Ishikawa (cell line): ENCODE measurements around the gene CDH2.

Experiments
- CEBPB ChIP-seq: IDR thresholded peaks from 2 replicates; pipeline ENCODE4 v1.6.1; 2012
- CREB1 ChIP-seq: IDR thresholded peaks from 2 replicates; pipeline ENCODE4 v1.6.1; 2012; ENCODE audit warnings: low read depth
- EP300 ChIP-seq: IDR thresholded peaks from 2 replicates; pipeline ENCODE4 v1.6.1; 2012; ENCODE audit warnings: borderline replicate concordance
- MAX ChIP-seq: IDR thresholded peaks from 2 replicates; pipeline ENCODE4 v1.6.1; 2012
- REST ChIP-seq: IDR thresholded peaks from 2 replicates; pipeline ENCODE4 v1.6.1; 2012; ENCODE audit warnings: low read depth, mild to moderate bottlenecking
- TAF1 ChIP-seq: IDR thresholded peaks from 2 replicates; pipeline ENCODE4 v1.6.1; 2012; ENCODE audit warnings: low read depth, mild to moderate bottlenecking
- YY1 ChIP-seq: IDR thresholded peaks from 2 replicates; pipeline ENCODE4 v1.6.1; 2012; ENCODE audit warnings: low read depth

GRCh38 chr18:28005164-28005563, 171.8 kb downstream of the CDH2 start:
- TF ChIP-seq EP300, result no peak
- TF ChIP-seq MAX, result no peak
- TF ChIP-seq YY1, result no peak
- TF ChIP-seq CEBPB, result no peak
- TF ChIP-seq TAF1, result no peak
- no peak for TF ChIP-seq REST
- TF ChIP-seq CREB1, result no peak
